Measurements from ENCODE around the gene ST6GAL1.

Gene ST6GAL1

DNA sequence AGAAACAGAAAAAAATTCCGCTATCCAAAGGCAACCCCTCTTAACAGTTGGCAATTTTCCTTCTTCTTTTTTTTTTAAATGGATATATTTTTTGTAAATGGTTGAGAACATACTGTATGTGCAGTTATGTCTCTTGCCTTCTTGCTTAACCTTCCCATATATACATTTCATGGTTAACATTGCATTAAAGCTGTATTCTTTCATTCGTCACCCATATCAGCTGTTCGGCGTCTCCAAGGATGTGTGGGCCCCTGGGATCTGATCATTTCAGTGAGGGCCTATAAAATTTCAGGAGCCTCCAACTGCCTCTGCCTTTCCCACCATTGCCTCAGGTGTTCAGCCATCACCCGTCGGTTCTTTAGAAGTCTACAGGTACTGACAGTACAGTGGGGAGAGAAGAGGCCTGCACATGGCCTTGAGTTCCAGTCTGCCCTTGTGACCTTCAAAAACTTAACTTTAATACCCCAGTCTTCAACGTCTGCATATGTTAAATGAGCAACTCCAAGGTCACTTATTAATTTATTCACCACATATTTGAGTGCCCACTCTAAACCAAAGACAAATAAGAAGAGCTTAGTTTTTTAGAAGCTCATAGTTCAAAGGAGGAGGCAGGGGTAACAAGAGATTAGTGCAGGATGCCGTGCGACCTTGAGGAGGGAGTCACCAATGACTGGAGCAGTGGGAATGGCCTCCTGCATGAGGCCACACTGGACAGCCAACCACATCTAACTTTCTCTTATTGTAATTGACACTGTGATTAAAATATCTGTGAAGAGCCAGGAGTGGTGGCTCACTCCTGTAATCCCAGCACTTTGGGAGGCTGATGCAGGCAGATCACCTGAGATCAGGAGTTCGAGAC is 6.9 kb downstream of the ST6GAL1 start:
- Mint-ChIP-seq H3K4me3 (peak overlapping the region; percentile 16), H3K4me1 (peaks cover 70% of the 10 kb centered on the region), H3K27ac (ENCODE audit: low read depth) (peak overlapping the region; percentile 24), H3K36me3 (ENCODE audit: insufficient read depth) (peaks cover 29% of the 10 kb centered on the region), H3K27me3 (no peaks in the 10 kb centered on the region), H3K9me3 (no peaks in the 10 kb centered on the region)
- ATAC-seq (replicated peaks; ENCODE audit: extremely low read depth, poor library complexity, severe bottlenecking) = no peak
- DNase-seq (ENCODE audit: low spot score in 2 of 2) = no peak

DNA sequence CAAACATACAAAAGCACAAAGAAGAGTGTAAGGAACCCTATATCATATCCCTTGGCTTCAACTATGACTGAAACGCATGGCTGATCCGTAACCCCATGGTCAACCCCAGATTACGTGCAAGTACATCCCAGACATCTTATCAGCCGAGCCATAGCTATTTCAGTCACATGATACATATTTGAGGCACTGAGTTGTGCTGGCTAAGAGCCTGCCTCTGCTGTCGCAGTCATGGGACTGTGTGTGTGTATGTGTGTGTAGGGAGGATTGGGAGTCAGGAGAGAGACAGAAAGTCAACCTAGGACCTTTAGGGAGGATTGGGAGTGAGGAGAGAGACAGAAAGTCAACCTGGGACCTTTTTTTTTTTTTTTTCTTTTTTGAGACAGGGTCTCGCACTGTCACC is 8.4 kb downstream of the ST6GAL1 start:
- Mint-ChIP-seq H3K36me3 (ENCODE audit: insufficient read depth) (peaks cover 27% of the 10 kb centered on the region), H3K9me3 (no peaks in the 10 kb centered on the region), H3K4me3 (no peak overlapping the region), H3K27ac (ENCODE audit: low read depth) (peak overlapping the region; percentile 17), H3K4me1 (peaks cover 65% of the 10 kb centered on the region), H3K27me3 (no peaks in the 10 kb centered on the region)
- DNase-seq (ENCODE audit: low spot score in 2 of 2) (no peak), ATAC-seq (replicated peaks; ENCODE audit: extremely low read depth, poor library complexity, severe bottlenecking) (no peak)

GRCh38 chr3:186939536-186939935 is 9.2 kb downstream of the ST6GAL1 start:
- H3K4me3 Mint-ChIP-seq = no peak overlapping the region
- H3K36me3 Mint-ChIP-seq (ENCODE audit: insufficient read depth) = peaks cover 24% of the 10 kb centered on the region
- no peaks in the 10 kb centered on the region for H3K9me3 Mint-ChIP-seq
- H3K4me1 Mint-ChIP-seq = peaks cover 68% of the 10 kb centered on the region
- peak overlapping the region; percentile 16 for H3K27ac Mint-ChIP-seq (ENCODE audit: low read depth)
- no peak for DNase-seq (ENCODE audit: low spot score in 2 of 2)
- no peak for ATAC-seq (replicated peaks; ENCODE audit: extremely low read depth, poor library complexity, severe bottlenecking)
- H3K27me3 Mint-ChIP-seq = no peaks in the 10 kb centered on the region

DNA sequence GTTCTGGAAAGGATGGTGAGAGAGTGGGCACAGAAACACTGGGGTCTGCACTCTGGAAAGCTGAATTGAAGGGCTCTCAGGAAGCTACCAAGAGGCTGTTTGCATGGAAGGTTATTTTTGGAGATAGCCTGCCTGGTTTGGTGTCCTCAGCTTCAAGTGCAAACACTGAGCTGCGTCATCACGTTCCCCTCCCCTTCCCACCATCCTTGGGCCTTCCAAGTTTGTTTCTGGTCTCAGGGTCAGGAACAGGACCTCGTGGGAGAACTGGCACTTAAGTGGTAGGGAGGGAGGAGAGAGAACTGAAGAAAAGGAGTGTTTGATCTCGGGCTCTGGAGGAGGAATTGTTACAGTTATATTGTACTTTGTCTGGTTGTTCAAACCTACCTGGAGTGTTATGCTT is 10.6 kb downstream of the ST6GAL1 start:
- no peak for DNase-seq (ENCODE audit: low spot score in 2 of 2)

DNA sequence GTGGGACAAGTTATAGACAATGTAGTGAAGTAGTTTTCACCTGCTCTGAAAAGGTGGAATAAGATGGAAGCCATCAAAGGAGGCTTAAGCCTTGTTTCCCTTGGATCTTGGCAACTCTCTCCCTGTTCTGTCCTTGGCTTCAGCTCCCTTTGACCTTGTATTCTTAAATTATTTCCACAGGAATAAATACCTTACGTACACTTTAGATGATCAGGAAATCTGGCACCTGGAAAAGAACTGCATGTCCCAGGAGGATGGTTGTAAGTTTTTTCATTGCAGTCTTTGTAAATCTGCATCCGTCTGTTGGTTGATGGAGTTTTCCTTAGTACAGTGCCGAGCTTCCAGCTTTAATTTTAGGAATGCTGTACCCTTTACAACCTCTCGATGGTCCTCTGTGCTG is 11.8 kb downstream of the ST6GAL1 start:
- Mint-ChIP-seq H3K4me1 (peaks cover 73% of the 10 kb centered on the region), H3K27me3 (no peaks in the 10 kb centered on the region), H3K36me3 (ENCODE audit: insufficient read depth) (peaks cover 29% of the 10 kb centered on the region), H3K27ac (ENCODE audit: low read depth) (no peak overlapping the region), H3K9me3 (no peaks in the 10 kb centered on the region), H3K4me3 (no peak overlapping the region)
- DNase-seq (ENCODE audit: low spot score in 2 of 2) (no peak), ATAC-seq (replicated peaks; ENCODE audit: extremely low read depth, poor library complexity, severe bottlenecking) (no peak)

More for the DNA sequence above, 10.6 kb downstream of the ST6GAL1 start:
- no peak overlapping the region for H3K4me3 Mint-ChIP-seq
- H3K27me3 Mint-ChIP-seq = no peaks in the 10 kb centered on the region
- H3K36me3 Mint-ChIP-seq (ENCODE audit: insufficient read depth) = peaks cover 22% of the 10 kb centered on the region
- no peak for ATAC-seq (replicated peaks; ENCODE audit: extremely low read depth, poor library complexity, severe bottlenecking)
- H3K9me3 Mint-ChIP-seq = no peaks in the 10 kb centered on the region
- H3K27ac Mint-ChIP-seq (ENCODE audit: low read depth) = peak overlapping the region; percentile 41
- H3K4me1 Mint-ChIP-seq = peaks cover 67% of the 10 kb centered on the region

DNA sequence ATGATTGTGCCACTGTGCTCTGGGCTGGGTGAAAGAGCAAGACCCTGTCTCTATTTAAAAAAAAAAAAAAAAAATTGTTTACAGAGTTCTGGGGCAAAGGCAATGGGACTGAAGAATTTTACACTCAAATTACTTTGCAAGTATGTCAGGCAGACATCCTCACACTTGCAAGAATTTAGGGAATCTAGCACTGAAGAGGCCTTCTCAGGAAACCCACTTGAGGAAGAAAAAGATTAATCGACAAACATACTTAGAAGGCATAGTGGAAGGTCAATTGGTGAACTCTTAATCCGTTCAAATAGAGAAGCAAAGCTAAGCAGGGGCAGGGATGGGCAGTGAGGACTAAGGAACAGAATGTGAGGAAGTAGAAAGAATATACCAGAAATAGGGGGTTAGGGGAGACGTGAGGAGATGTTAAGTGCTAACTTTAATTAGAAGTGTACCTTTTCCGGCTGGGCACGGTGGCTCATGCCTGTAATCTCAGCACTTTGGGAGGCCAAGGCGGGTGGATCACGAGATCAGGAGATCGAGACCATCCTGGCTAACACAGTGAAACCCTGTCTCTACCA is 15.0 kb downstream of the ST6GAL1 start:
- Mint-ChIP-seq H3K9me3 (no peaks in the 10 kb centered on the region), H3K4me3 (no peak overlapping the region), H3K27me3 (no peaks in the 10 kb centered on the region), H3K36me3 (ENCODE audit: insufficient read depth) (peaks cover 32% of the 10 kb centered on the region), H3K4me1 (peaks cover 75% of the 10 kb centered on the region), H3K27ac (ENCODE audit: low read depth) (no peak overlapping the region)
- DNase-seq (ENCODE audit: low spot score in 2 of 2) (no peak), ATAC-seq (replicated peaks; ENCODE audit: extremely low read depth, poor library complexity, severe bottlenecking) (no peak)

DNA sequence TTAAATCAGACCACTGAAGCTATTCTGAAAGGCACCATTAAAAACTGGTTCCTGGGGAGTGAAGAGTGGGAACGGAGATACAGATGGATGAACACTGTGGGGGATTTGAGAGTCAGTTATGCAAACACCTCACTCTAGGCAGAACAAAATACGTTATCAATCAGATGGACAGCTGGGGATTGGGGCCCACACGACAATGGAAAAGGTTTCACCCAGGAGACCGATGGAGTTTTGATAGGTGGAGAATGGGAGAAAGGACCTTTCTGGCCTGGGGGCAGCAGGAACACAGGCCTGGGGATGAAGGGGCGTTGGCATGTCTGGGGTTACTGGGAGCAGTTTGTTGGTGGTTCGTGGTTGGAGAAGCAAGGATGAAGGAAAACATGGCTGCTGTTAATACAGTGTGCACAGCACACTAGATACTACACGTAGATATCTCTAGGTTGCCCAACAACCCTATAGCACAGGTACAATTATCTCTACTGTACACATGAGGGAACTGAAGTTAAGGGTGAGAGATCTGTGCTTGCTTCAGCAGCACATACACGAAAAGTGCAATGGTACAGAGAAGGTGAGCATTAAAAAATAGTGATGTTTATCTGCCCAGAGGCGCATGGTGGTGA is 16.5 kb downstream of the ST6GAL1 start:
- Mint-ChIP-seq H3K4me1 (peaks cover 72% of the 10 kb centered on the region), H3K27ac (ENCODE audit: low read depth) (peak overlapping the region; percentile 39), H3K9me3 (no peaks in the 10 kb centered on the region), H3K4me3 (peak overlapping the region; percentile 10), H3K27me3 (no peaks in the 10 kb centered on the region), H3K36me3 (ENCODE audit: insufficient read depth) (peaks cover 34% of the 10 kb centered on the region)
- no peak for ATAC-seq (replicated peaks; ENCODE audit: extremely low read depth, poor library complexity, severe bottlenecking)
- DNase-seq (ENCODE audit: low spot score in 2 of 2) = no peak

DNA sequence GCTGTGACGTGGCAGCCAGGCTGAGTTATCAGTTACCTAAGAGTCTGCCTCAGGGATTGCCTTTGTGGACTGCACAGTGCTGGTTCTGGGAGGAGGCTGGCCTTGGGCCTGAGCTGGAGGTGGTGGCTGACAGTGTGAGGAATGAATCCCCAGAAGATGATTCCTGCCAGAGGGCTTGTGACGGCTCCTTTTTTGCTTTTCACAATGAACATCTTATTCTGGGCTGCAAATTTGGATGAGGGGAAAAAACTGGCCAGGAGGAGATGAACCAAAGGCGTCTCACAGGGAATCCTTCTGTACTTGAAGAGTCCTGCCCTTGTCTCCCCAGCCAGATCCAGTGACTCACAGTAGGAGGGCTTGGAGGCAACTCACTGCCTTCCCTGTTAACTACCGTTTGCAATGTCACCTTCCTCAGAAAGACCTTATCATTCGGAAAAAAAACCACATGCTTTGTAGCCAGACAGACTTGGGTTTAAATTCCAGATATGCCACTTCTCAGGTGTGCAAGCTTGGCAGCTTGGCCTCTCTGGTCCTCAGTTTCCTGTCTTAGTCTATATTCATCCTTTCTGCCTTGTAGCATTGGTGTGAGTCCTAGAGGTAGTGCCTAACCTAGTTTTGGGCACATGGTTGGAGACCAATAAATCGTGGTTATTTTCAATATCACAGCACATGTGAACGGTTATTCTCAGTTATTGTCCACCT is 19.1 kb downstream of the ST6GAL1 start:
- peaks cover 26% of the 10 kb centered on the region for H3K36me3 Mint-ChIP-seq (ENCODE audit: insufficient read depth)
- peaks cover 78% of the 10 kb centered on the region for H3K4me1 Mint-ChIP-seq
- DNase-seq (ENCODE audit: low spot score in 2 of 2) = no peak
- peak overlapping the region; percentile 85 for H3K27ac Mint-ChIP-seq (ENCODE audit: low read depth)
- ATAC-seq (replicated peaks; ENCODE audit: extremely low read depth, poor library complexity, severe bottlenecking) = no peak
- peak overlapping the region; percentile 9 for H3K4me3 Mint-ChIP-seq
- H3K9me3 Mint-ChIP-seq = no peaks in the 10 kb centered on the region
- no peaks in the 10 kb centered on the region for H3K27me3 Mint-ChIP-seq

DNA sequence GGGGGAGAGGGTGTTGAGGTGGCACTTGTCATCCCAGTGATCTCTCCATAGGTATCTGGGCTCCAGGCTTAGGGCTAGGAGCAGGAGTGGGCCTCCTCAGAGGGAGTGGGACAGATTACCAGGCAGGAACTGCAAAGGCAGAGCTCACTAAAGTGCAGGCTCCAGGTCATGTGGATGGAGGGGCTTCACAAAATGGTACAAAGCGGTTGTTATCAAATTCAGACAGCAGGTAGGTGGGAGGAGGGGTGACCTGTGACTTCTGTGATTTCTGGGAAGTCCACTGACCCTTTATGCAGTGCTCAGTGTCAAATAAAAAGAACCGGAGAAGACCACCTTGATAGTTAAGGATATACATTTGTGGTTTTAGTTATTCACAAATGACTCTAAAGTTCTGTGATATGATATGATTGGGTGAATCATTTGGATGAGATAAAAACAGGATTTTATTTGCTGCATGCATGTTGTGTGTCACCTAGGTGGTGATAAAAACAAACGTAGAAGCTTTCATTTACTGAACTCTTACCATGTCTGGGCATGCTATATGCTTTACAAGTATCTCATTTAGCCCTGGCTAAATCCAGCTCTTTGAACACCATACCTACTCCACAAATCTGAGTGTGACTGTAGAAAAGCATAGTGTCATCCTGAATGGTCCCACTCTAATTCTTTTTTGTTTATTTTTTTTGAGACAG is 20.2 kb downstream of the ST6GAL1 start:
- Mint-ChIP-seq H3K9me3 (no peaks in the 10 kb centered on the region), H3K27ac (ENCODE audit: low read depth) (peak overlapping the region; percentile 85), H3K27me3 (no peaks in the 10 kb centered on the region), H3K36me3 (ENCODE audit: insufficient read depth) (peaks cover 21% of the 10 kb centered on the region), H3K4me3 (no peak overlapping the region), H3K4me1 (peaks cover 84% of the 10 kb centered on the region)
- DNase-seq (ENCODE audit: low spot score in 2 of 2) = no peak
- no peak for ATAC-seq (replicated peaks; ENCODE audit: extremely low read depth, poor library complexity, severe bottlenecking)

GRCh38 chr3:186951640-186952552 is 21.6 kb downstream of the ST6GAL1 start:
- no peak for DNase-seq (ENCODE audit: low spot score in 2 of 2)
- Mint-ChIP-seq H3K27ac (ENCODE audit: low read depth) (peak overlapping the region; percentile 88), H3K4me3 (peak overlapping the region; percentile 71), H3K4me1 (peaks cover 88% of the 10 kb centered on the region), H3K9me3 (no peaks in the 10 kb centered on the region), H3K36me3 (ENCODE audit: insufficient read depth) (peaks cover 21% of the 10 kb centered on the region), H3K27me3 (no peaks in the 10 kb centered on the region)
- no peak for ATAC-seq (replicated peaks; ENCODE audit: extremely low read depth, poor library complexity, severe bottlenecking)

DNA sequence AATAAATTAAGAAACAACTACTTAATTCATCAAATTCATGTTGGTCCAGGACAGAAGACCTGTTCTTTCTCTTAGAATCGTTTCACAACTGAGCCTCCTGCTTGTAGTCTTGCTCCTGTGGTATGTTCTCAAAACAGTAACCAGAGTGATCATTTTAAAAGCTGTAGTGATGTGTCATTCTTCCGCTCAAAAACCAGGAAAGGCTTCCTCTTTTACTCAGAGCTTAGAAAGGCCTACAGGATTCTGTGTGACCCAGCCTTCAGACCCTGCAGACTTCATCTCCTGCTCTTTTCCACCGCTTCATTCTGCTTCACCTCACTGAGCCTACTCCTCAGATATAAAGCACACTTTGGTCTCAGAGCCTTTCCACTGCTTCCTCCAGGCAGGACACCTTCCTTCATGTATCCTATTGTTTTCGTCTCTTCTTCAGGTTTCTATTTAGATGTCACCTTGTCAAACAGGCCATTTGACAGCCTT is 22.7 kb downstream of the ST6GAL1 start:
- H3K9me3 Mint-ChIP-seq = no peaks in the 10 kb centered on the region
- H3K27me3 Mint-ChIP-seq = no peaks in the 10 kb centered on the region
- peaks cover 92% of the 10 kb centered on the region for H3K4me1 Mint-ChIP-seq
- H3K4me3 Mint-ChIP-seq = peak overlapping the region; percentile 71
- H3K27ac Mint-ChIP-seq (ENCODE audit: low read depth) = peak overlapping the region; percentile 88
- no peak for DNase-seq (ENCODE audit: low spot score in 2 of 2)
- peak; percentile 55 for ATAC-seq (replicated peaks; ENCODE audit: extremely low read depth, poor library complexity, severe bottlenecking)
- peaks cover 20% of the 10 kb centered on the region for H3K36me3 Mint-ChIP-seq (ENCODE audit: insufficient read depth)
